Tibial nerve (tissue), 4 donors: ENCODE measurements around the gene NKAIN4. TPM values are rescaled to one million over a fixed set of nuclear protein-coding genes. Genes with fewer than 3 reads are reported as not detected.
A peak's percentile ranks its signal among the peaks of the same experiment; 100 is the strongest.
"Not testable (repeated sequence)": the region's sequence is repeated elsewhere in the genome, so short reads cannot be mapped to it uniquely, and the experiment has no call there.

Source experiments
- DNase-seq, 2 donors: peaks; one replicate each; pipeline ENCODE4 v3.0.0-alpha.2; 2019; ENCODE audit warnings: low spot score in 2 of 2
- H3K27ac ChIP-seq, 4 donors: fragments of 200-600 bp; sonication (generic) in 3 of 4; one replicate each; pipeline ENCODE4 v1.5.1; 2017 to 2019; ENCODE audit warnings: mild to moderate bottlenecking in 1 of 4
- H3K27me3 ChIP-seq, 2 donors: fragments of 200-600 bp; sonication (generic) in 1 of 2; one replicate each; pipeline versions ENCODE4 v1.5.1 to v1.6.0; 2017 to 2019
- H3K36me3 ChIP-seq, 3 donors: fragments of 200-600 bp; sonication (generic); one replicate each; pipeline ENCODE4 v1.5.1; 2018 to 2019
- H3K4me1 ChIP-seq, 4 donors: fragments of 200-600 bp; sonication (generic) in 3 of 4; one replicate each; pipeline ENCODE4 v1.5.1; 2017 to 2019
- H3K4me3 ChIP-seq, 4 donors: fragments of 200-600 bp; sonication (generic) in 3 of 4; one replicate each; pipeline ENCODE4 v1.5.1; 2017 to 2019; ENCODE audit warnings: mild to moderate bottlenecking in 1 of 4, moderate library complexity in 1 of 4
- H3K9me3 ChIP-seq, 4 donors: fragments of 200-600 bp; sonication (generic) in 3 of 4; one replicate each; pipeline ENCODE4 v1.5.1; 2017 to 2019
- CTCF ChIP-seq, 5 experiments: fragments of 200-600 bp in 3 of 5; fragments of 450-650 bp in 2 of 5; sonication (generic) in 3 of 5; IDR thresholded peaks; one replicate each; pipeline ENCODE4 v1.5.1; 2016 to 2019; ENCODE audit warnings: antibody characterized with exemption in 5 of 5, mild to moderate bottlenecking in 3 of 5, moderate library complexity in 2 of 5
- EP300 ChIP-seq, 2 donors: sonication (generic); formaldehyde crosslinking; IDR thresholded peaks; one replicate each; pipeline ENCODE4 v1.6.1; 2017; ENCODE audit warnings: antibody characterized with exemption in 2 of 2, mild to moderate bottlenecking in 1 of 2
- POLR2A ChIP-seq, 2 donors: fragments of 450-650 bp; IDR thresholded peaks; one replicate each; pipeline ENCODE4 v1.6.1; 2017; ENCODE audit warnings: antibody characterized with exemption in 2 of 2, mild to moderate bottlenecking in 2 of 2, moderate library complexity in 2 of 2
- WGBS, 2 donors: methylation state at CpG; one replicate each; pipeline ENCODE4 v1.1.5; 2018; 5-methylcytosine and 5-hydroxymethylcytosine counted together
- total RNA-seq, 4 donors: library from RNA; depleted of rRNA; stranded (reverse); fragments of >200 nt; gene quantifications; one replicate each; pipeline ENCODE4 v1.1.0, GENCODE V29; 2016

Gene NKAIN4
- total RNA-seq, 4 donors from 2014 or later, result 1.2 to 7.2 (median 3.1) TPM

GRCh38 chr20:63223121-63223825 is 31.0 kb downstream of the NKAIN4 start:
- Histone ChIP-seq H3K4me3 (no peak overlapping the region), H3K36me3 (no peaks in the 10 kb centered on the region), H3K27ac (no peak overlapping the region), H3K9me3 (no peaks in the 10 kb centered on the region), H3K4me1 (peaks cover 0 to 5% (median 0%) of the 10 kb centered on the region in 4 donors), H3K27me3 (peaks cover 0 to 4% of the 10 kb centered on the region in 2 donors)
- TF ChIP-seq EP300 (IDR thresholded peaks at IDR 0.05), result no peak
- peak; percentile 65 to 71 (median 65) for TF ChIP-seq CTCF (IDR thresholded peaks at IDR 0.05)
- no peak for TF ChIP-seq POLR2A (IDR thresholded peaks at IDR 0.05)
- 51 to 69% methylated on average over 12 of the region's 12 CpGs for WGBS, 2 donors
- DNase-seq, result peak in 1 of 2 donors; percentile 59

- no peak overlapping the region for H3K27ac ChIP-seq
- peaks cover 0 to 5% (median 0%) of the 10 kb centered on the region in 4 donors for H3K4me1 ChIP-seq
- H3K9me3 ChIP-seq, result no peaks in the 10 kb centered on the region
- no peak for TF ChIP-seq EP300 (IDR thresholded peaks at IDR 0.05)
- TF ChIP-seq POLR2A (IDR thresholded peaks at IDR 0.05), result no peak
- no peak for TF ChIP-seq CTCF (IDR thresholded peaks at IDR 0.05)
- no peaks in the 10 kb centered on the region for H3K36me3 ChIP-seq
- H3K27me3 ChIP-seq, result peaks cover 0 to 4% of the 10 kb centered on the region in 2 donors
- H3K4me3 ChIP-seq, result no peak overlapping the region
- DNase-seq, result no peak
- WGBS, 2 donors, result 60 to 78% methylated on average over 3 to 7 of the region's 7 CpGs
These were observed 31.7 kb downstream of the NKAIN4 start for GRCh38 chr20:63222541-63222940.

- not testable (repeated sequence) for H3K4me3 ChIP-seq, H3K9me3 ChIP-seq, H3K36me3 ChIP-seq, DNase-seq, H3K27me3 ChIP-seq, H3K27ac ChIP-seq
- 73 to 74% methylated on average over 9 to 12 of the region's 12 CpGs for WGBS, 2 donors
- peaks cover 0 to 11% (median 4%) of the 10 kb centered on the region in 4 donors for H3K4me1 ChIP-seq
These were observed 32.7 kb downstream of the NKAIN4 start for GRCh38 chr20:63221400-63222053.

GRCh38 chr20:63220696-63221399 is 33.4 kb downstream of the NKAIN4 start:
- Histone ChIP-seq H3K27ac (no peak overlapping the region), H3K9me3 (no peaks in the 10 kb centered on the region), H3K27me3 (peaks cover 0 to 4% of the 10 kb centered on the region in 2 donors), H3K4me3 (no peak overlapping the region), H3K4me1 (peaks cover 0 to 11% (median 6%) of the 10 kb centered on the region in 4 donors), H3K36me3 (no peaks in the 10 kb centered on the region)
- 66 to 76% methylated on average over 8 to 9 of the region's 9 CpGs for WGBS, 2 donors
- TF ChIP-seq POLR2A (IDR thresholded peaks at IDR 0.05), result no peak
- TF ChIP-seq CTCF (IDR thresholded peaks at IDR 0.05), result no peak
- TF ChIP-seq EP300 (IDR thresholded peaks at IDR 0.05), result no peak
- no peak for DNase-seq

GRCh38 chr20:63219866-63220521 is 34.3 kb downstream of the NKAIN4 start:
- Histone ChIP-seq H3K9me3 (no peaks in the 10 kb centered on the region), H3K27me3 (peaks cover 0 to 4% of the 10 kb centered on the region in 2 donors), H3K4me1 (peaks cover 0 to 13% (median 8%) of the 10 kb centered on the region in 4 donors), H3K4me3 (no peak overlapping the region), H3K36me3 (no peaks in the 10 kb centered on the region), H3K27ac (no peak overlapping the region)
- DNase-seq, result no peak
- WGBS, 2 donors, result 78 to 79% methylated on average over 25 of the region's 25 CpGs
- TF ChIP-seq EP300 (IDR thresholded peaks at IDR 0.05) (no peak), POLR2A (IDR thresholded peaks at IDR 0.05) (no peak), CTCF (IDR thresholded peaks at IDR 0.05) (no peak)
